H1 (cell line): Measurements from ENCODE around the gene ERICH2. TPM values are rescaled to one million over a fixed set of nuclear protein-coding genes. Genes with fewer than 3 reads are reported as not detected.
A peak's percentile ranks its signal among the peaks of the same experiment; 100 is the strongest.

Experiments
- HDAC2 ChIP-seq, 2 experiments: fragments of 300-600 bp in 1 of 2; sonication (generic) in 1 of 2; IDR thresholded peaks; 2 replicates each; pipeline ENCODE4 v1.6.1; 2011 to 2012; ENCODE audit warnings: low read depth in 2 of 2, low read length in 2 of 2, mild to moderate bottlenecking in 2 of 2, moderate library complexity in 2 of 2, borderline replicate concordance in 1 of 2, inconsistent platforms in 1 of 2
- polyA plus RNA-seq, 7 experiments: library from polyadenylated mRNA; depleted of rRNA in 3 of 7; stranded (reverse) in 5 of 7; unstranded in 2 of 7; fragments of >200 nt in 5 of 7; fragments of 200-250 nt in 2 of 7; gene quantifications; 1 replicate in 5 of 7; 2 replicates in 1 of 7; 4 replicates in 1 of 7; pipeline versions ENCODE4 v1.2.1 to v1.2.3, GENCODE V29; 2011 to 2013; ENCODE audit warnings: missing spikeins in 2 of 7, mixed read lengths in 2 of 7
- total RNA-seq: library from RNA; stranded (reverse); fragmentation: NEBNext Ultra II Directional; extraction: Animal tissue kit (Norgen Biotek cat#: 25700); gene quantifications from 2 replicates; pipeline ENCODE4 v1.2.1, GENCODE V29; 2021
- TF ChIP-seq, protein P1 (sequence below): fragments of 300-600 bp; sonication (generic); IDR thresholded peaks from 2 replicates; pipeline ENCODE4 v1.7.1; 2012; ENCODE audit warnings: low read length, moderate library complexity, mild to moderate bottlenecking, inconsistent platforms; ENCODE audit not compliant: insufficient replicate concordance

The ERICH2 gene
- total and polyA plus RNA-seq, 2 of the 8 experiments (the other 6 are each of a cell fraction or from before 2014, with no cell fraction given), result 0.20 to 2.1 TPM

DNA sequence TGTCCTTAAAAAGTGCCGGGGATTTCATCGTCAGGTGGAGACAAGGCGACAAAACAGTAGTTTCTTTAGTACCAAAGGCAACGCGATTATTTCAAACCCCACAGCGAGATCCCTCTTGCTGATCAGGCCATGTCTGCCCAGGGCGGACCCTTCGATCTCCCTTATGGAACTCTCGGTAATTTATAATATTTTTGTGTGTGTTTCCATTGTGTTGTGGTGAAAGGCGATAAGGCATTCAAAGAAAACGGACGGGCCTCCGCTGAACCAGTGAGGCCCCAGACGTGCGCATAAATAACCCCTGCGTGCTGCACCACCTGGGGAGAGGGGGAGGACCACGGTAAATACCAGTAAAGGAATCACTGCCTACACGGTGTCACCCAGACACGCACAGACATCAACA, 45.1 kb downstream of the ERICH2 start (continued):
- TF ChIP-seq, protein P1, sequence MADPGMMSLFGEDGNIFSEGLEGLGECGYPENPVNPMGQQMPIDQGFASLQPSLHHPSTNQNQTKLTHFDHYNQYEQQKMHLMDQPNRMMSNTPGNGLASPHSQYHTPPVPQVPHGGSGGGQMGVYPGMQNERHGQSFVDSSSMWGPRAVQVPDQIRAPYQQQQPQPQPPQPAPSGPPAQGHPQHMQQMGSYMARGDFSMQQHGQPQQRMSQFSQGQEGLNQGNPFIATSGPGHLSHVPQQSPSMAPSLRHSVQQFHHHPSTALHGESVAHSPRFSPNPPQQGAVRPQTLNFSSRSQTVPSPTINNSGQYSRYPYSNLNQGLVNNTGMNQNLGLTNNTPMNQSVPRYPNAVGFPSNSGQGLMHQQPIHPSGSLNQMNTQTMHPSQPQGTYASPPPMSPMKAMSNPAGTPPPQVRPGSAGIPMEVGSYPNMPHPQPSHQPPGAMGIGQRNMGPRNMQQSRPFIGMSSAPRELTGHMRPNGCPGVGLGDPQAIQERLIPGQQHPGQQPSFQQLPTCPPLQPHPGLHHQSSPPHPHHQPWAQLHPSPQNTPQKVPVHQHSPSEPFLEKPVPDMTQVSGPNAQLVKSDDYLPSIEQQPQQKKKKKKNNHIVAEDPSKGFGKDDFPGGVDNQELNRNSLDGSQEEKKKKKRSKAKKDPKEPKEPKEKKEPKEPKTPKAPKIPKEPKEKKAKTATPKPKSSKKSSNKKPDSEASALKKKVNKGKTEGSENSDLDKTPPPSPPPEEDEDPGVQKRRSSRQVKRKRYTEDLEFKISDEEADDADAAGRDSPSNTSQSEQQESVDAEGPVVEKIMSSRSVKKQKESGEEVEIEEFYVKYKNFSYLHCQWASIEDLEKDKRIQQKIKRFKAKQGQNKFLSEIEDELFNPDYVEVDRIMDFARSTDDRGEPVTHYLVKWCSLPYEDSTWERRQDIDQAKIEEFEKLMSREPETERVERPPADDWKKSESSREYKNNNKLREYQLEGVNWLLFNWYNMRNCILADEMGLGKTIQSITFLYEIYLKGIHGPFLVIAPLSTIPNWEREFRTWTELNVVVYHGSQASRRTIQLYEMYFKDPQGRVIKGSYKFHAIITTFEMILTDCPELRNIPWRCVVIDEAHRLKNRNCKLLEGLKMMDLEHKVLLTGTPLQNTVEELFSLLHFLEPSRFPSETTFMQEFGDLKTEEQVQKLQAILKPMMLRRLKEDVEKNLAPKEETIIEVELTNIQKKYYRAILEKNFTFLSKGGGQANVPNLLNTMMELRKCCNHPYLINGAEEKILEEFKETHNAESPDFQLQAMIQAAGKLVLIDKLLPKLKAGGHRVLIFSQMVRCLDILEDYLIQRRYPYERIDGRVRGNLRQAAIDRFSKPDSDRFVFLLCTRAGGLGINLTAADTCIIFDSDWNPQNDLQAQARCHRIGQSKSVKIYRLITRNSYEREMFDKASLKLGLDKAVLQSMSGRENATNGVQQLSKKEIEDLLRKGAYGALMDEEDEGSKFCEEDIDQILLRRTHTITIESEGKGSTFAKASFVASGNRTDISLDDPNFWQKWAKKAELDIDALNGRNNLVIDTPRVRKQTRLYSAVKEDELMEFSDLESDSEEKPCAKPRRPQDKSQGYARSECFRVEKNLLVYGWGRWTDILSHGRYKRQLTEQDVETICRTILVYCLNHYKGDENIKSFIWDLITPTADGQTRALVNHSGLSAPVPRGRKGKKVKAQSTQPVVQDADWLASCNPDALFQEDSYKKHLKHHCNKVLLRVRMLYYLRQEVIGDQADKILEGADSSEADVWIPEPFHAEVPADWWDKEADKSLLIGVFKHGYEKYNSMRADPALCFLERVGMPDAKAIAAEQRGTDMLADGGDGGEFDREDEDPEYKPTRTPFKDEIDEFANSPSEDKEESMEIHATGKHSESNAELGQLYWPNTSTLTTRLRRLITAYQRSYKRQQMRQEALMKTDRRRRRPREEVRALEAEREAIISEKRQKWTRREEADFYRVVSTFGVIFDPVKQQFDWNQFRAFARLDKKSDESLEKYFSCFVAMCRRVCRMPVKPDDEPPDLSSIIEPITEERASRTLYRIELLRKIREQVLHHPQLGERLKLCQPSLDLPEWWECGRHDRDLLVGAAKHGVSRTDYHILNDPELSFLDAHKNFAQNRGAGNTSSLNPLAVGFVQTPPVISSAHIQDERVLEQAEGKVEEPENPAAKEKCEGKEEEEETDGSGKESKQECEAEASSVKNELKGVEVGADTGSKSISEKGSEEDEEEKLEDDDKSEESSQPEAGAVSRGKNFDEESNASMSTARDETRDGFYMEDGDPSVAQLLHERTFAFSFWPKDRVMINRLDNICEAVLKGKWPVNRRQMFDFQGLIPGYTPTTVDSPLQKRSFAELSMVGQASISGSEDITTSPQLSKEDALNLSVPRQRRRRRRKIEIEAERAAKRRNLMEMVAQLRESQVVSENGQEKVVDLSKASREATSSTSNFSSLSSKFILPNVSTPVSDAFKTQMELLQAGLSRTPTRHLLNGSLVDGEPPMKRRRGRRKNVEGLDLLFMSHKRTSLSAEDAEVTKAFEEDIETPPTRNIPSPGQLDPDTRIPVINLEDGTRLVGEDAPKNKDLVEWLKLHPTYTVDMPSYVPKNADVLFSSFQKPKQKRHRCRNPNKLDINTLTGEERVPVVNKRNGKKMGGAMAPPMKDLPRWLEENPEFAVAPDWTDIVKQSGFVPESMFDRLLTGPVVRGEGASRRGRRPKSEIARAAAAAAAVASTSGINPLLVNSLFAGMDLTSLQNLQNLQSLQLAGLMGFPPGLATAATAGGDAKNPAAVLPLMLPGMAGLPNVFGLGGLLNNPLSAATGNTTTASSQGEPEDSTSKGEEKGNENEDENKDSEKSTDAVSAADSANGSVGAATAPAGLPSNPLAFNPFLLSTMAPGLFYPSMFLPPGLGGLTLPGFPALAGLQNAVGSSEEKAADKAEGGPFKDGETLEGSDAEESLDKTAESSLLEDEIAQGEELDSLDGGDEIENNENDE, result no peak
- TF ChIP-seq HDAC2 (IDR thresholded peaks at IDR 0.05; ENCODE audit: borderline replicate concordance in 1 of 2, low read depth in 2 of 2, low read length in 2 of 2), result 0 out of 4 replicates have a peak, but pooled peaks of 1 of the 2 experiments have one; percentile 21
